HPDE6-E6E7 (cell line): Measurements from ENCODE around the gene ATOSB.

ENCODE experiments used
- DNase-seq: peaks from one replicate; pipeline ENCODE4 v3.0.0; 2011; ENCODE audit warnings: missing footprints; ENCODE audit errors: extremely low spot score

The ATOSB gene

DNA sequence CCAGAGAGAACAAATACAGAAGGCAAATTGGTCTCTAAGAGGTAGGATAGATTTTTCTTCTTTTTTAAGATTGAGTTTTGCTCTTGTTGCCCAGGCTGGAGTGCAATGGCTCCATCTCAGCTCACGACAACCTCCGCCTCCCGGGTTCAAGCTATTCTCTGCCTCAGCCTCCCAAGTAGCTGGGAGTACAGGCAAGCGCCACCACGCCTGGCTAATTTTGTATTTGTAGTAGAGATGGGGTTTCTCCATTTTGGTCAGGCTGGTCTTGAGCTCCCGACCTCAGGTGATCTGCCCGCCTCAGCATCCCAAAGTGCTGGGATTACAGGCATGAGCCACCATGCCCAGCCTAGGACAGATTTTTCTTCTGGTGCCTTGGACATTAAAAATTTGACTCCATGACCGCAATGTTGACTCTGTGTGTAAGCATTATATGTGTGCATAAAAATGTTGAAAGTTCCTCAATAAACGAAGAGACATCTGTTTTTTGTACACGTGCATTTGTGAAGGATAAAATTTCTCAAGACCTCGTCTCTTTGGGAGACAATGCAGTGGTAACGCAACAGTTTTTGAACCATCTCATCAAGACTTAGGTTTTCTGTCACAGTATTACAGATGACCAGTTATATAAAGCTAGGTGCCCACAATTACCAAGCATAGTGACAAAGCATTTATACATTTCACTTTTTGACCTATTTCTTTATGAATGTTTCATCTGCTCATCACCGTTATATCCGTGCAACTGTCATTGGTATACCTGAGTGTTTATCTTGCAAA, 60.6 kb downstream of the ATOSB start:
- no peak for DNase-seq

DNA sequence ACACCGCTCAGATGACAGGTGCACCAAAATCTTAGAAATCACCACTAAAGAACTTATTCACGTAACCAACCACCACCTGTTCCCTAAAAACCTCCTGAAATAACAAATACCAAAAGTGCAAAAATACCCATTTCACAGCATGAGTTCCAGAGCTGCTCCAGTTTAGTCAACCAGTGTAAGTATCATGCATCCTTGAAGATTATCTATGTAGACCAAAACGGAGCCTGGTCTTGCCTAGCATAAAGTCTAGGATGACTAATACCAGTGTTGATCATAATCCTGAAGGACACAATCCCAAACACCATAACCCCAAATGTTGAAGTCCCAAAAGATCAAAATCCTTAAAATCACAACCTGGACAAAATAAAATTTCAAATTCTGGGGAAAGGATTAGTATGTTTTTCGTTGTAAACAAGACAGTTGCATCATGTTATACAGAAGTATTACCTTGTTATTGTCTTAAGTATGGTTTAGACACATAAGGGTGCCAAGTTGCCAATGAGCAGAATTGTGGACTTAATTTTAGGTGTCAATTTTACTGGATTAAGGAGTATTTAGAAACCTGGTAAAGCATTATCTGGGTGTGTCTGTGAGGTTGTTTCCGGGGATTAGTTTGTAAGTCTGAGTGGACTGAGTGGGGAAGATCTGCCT, 61.4 kb downstream of the ATOSB start:
- no peak for DNase-seq
